AG20443 (cell line): ENCODE measurements around the gene SUPT5H.
"Not testable (repeated sequence)": the region's sequence is repeated elsewhere in the genome, so short reads cannot be mapped to it uniquely, and the experiment has no call there.

Source experiments
- DNase-seq: peaks from one replicate; pipeline ENCODE4 v3.0.0; 2012; ENCODE audit warnings: low spot score, mixed read lengths

Gene SUPT5H

DNA sequence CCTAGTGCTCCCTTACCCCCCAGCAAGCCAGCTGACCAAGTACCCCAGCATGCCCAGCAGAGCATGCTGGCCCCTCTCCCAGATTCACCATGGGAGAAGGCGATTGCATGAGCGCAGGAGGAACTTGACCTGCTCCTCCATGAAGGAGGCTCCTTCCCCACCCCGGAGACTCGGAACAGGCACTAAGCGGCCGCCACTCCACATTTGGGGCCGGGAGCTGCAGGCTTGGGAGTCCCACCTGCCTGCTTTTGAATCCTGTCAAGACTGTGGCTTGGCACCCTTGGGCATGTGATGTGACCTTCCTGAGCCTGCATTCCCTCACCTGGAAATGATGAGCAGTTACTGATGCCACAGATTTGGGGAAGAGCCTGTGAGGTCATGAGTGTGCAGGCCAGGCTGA is 22.6 kb downstream of the SUPT5H start:
- no peak for DNase-seq

DNA sequence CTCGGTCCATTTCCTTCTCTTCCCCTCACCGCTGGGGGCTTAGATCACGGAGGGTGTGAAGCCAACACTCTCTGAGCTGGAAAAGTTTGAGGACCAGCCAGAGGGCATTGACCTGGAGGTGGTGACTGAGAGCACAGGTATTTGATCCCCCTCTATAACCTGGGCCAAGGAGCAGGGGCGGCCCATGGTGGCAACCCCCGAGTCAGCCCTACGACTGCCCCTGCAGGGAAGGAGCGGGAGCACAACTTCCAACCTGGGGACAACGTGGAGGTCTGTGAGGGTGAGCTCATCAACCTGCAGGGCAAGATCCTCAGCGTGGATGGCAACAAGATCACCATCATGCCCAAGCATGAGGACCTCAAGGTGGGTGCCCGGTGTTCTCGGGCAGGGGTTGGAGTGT is 23.7 kb downstream of the SUPT5H start:
- no peak for DNase-seq

DNA sequence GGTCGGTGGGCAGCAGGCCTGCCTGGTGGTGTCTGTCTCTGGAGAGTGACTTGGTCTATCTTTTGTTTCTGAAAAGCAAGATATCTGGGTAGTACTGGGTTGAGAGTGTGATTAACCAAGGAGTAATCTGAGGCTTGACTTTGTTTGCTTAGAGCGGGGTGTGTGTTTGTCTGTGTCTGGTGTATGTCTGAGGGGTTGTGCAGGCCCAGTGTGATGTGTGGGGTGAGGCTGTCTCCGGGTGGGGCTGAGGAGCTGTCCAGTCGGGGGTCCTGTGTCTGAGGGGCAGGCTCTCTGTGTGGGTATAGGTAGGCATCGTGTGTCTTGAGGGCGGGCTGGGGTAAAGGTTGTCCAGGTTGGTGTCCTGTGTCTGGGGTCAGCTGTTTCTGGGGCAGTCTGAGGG is 24.2 kb downstream of the SUPT5H start:
- no peak for DNase-seq

DNA sequence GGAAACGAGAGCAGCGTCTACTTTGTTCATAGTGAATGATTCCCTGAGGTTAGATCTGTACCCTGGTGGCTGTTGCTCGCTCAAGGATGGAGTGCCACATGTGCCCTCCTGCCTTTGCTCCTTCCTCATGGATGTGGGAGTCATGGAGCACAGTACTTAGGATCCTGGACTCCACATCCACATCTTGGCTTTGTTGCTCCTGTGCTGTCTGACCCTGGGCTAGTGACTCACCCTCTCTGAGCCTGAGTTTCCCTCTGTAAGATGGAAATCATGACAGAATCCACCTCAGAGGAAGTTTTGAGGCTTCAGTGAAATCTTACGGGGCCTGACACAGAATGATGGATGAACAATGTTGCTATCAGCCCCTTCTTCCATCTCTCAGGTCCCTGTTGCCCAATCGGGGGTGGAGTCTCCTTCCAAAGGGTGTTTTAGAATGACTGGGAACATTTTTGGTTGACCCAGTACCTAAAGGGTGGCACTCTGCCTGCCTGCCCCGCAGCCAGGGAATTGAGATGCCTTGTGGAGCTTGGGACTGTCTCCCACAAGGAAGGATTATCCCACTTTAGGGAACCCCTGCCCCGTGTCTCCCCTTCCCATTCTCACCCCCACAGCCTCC is 25.4 kb downstream of the SUPT5H start:
- no peak for DNase-seq

DNA sequence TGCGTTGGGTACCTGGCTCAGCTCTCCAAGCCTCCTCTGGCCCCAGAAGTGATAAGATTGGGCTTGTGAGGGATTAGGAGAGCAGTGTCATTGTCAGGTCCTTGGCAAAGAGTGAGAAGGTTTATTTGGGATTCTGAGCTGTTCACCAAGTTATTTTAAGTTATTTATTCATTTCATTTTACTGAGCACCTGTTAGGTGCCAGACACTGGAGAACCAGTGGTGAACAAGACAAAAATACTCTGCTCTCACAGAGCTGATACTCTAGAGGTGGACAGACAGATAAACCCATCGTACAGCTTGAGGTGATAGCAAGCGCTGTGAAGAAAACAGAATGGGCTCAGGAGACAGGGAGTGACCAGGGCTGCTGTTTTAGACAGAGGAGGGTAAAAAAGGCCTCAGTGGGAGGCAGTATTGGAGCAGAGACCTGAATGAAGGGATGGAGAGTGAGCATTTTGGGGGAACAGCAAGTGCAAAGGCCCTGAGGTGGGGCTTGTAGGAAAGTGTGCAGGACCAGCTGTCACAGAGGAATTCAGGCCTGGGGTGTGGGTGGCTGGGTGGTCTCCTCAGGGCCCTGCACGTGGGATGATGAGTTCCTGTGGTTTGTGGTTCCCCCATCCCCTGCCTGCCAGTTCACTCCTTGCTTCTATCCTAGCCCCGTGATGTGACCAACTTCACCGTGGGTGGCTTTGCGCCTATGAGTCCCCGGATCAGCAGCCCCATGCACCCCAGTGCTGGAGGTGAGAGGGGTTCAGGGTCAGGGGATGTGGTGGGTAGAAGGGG is 26.6 kb downstream of the SUPT5H start:
- DNase-seq: no peak

DNA sequence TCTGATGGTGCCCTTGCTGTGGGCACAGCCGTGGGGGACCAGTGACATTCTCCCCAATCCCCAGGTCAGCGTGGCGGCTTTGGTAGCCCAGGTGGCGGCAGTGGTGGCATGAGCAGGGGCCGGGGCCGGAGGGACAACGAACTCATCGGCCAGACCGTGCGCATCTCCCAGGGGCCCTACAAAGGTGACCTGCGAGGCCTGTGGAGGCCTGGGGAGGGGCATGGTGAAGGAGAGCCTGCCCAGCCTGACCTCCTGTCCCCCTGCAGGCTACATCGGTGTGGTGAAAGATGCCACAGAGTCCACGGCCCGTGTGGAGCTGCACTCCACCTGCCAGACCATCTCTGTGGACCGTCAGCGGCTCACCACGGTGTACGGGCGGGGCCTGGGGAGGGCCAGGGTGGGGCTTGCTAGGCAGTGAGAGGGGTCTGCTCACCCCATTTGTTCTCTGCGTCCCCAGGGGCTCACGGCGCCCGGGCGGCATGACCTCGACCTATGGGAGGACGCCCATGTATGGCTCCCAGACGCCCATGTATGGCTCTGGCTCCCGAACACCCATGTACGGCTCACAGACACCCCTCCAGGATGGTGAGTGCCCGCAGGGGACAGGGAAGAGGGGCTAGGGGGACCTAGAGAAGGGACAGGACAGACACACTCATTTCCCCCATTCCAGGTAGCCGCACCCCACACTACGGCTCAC is 27.5 kb downstream of the SUPT5H start:
- no peak for DNase-seq

DNA sequence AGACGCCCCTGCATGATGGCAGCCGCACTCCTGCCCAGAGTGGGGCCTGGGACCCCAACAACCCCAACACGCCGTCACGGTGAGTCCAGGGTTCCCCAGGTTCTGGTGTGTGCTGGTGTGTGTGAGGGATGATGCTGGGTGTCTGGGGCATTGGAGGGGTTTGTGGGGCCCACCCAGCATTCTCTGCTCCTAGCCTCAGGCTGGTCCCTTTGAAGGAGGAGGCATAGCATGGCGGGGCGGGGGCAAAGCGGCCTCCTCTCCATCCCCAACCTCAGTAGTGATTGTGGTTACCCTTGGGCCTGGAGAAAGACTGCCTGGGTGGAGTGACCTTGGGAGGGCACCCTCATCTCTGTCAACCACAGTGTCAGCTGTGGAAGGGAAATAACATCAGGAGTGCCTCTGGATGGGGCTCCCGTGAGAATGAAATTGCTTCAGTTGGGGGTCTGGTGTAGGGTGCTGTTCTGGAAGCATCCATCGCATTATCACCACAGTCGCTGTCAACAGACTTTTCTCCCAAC is 28.1 kb downstream of the SUPT5H start:
- no peak for DNase-seq

DNA sequence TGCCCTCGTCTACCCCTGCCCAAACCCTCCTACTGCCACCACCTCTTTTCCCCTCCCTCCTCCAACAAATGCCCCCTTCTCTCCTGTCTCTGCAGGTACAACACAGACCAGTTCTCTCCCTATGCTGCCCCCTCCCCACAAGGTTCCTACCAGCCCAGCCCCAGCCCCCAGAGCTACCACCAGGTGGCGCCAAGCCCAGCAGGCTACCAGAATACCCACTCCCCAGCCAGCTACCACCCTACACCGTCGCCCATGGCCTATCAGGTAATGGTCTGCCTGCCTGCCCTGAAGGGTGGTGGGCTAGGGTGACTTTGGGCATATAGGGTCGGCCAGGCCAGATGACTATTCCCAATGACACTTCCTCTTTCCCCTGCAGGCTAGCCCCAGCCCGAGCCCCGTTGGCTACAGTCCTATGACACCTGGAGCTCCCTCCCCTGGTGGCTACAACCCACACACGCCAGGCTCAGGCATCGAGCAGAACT is 28.8 kb downstream of the SUPT5H start:
- DNase-seq: peak; percentile 71

DNA sequence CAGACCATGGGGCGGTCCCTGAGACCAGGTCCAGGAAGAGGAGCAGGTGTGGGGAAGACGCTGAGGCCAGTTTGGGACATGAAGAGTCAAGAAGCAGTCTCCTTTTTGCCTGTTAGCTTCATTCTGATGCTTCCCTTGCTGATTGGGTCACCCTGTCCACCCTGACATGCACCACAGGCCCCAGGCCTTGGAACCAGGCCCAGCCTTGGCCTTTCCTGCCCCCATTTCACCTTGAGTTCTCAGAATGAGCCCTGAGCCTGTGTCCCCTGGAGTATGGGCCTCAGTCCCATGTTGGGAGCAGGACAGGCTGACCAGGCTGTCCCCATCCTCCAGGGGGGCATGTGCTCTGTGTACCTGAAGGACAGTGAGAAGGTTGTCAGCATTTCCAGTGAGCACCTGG is 30.4 kb downstream of the SUPT5H start:
- no peak for DNase-seq

DNA sequence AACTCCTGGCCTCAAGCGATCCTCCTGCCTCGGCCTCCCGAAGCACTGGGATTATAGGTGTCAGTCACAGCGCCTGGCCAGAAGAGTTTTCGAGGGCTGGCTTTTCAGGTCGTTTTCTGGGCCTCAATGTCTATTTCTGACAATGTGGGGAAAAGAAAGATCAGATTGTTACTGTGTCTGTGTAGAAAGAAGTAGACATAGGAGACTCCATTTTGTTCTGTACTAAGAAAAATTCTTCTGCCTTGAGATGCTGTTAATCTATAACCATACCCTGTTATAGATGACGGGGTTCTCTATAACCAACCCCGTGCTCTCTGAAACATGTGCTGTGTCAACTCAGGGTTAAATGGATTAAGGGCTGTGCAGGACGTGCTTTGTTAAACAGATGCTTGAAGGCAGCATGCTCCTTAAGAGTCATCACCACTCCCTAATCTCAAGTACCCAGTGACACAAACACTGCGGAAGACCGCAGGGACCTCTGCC is 34.0 kb downstream of the SUPT5H start:
- DNase-seq: not testable (repeated sequence)

DNA sequence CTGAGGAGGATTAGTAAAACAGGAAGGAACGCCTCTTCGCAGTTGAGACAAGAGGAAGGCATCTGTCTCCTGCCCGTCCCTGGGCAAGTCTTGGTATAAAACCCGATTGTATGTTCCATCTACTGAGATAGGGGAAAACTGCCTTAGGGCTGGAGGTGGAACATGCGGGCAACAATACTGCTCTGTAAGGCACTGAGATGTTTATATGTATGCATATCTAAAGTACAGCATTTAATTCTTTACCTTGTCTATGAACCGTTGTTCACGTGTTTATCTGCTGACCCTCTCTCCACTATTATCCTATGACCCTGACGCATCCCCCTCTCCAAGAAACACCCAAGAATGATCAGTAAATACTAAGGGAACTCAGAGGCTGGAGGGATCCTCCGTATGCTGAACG is 34.5 kb downstream of the SUPT5H start:
- DNase-seq: no peak

DNA sequence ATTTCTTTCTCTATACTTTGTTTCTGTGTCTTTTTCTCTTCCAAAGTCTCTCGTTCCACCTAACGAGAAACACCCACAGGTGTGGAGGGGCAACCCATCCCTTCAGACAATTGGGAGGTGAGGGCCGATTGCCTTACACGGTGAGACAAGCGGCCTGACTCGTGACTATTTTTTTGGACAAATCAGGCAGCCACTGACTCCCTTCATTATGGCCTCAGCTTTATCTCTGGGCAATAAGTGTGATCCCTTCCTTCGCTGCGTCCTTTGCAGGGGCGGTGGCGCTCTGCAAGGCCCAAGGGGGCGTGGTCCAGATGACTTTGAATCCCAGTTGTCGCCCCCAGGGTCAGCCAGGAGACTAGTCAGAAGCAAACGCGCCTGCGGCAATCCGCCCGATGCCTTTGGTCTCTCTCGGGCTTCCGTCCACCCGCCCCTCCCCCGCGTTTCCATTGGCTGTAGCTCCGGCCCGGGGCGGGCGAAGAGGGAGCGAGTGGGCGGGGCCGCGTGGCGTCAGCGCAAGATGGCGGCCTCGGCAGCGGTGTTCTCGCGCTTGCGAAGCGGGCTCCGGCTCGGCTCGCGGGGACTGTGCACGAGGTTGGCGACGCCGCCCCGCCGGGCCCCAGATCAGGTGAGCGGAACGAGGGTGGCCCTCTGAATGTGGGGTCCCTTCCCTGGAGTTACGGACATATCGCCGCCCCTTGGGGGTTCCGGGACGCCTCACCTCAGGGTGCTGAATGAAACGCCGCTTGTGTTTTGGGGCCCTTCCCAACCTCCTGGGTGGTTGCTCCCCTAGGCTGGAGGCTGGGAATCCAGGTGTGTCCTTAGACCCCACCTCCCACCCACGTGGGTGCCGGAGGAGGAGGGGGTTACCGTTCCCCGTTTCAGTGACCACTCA is 35.2 kb downstream of the SUPT5H start, which contains the start of gene TIMM50:
TSS of gene TIMM50 (plus strand) at position 502 of the 892 bp plus-strand sequence. CDS start at position 518, 16 bp downstream.
- DNase-seq: peak; percentile 97

DNA sequence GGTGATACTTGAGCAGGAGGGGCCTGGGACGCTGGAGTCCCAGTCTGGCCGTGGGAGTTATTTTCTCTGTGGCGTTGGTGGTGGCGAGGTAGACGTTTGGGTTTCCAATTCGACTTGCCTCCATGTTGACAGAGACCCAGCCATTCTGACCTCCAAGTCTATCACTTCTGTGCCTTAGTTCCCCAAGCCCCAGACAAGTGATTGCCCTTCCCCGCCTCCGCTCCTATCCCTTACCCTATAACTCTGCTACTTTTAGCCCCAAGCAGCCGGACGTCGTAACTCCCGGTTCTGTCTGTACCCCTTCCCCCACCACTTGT is 35.8 kb downstream of the SUPT5H start:
- DNase-seq: no peak

DNA sequence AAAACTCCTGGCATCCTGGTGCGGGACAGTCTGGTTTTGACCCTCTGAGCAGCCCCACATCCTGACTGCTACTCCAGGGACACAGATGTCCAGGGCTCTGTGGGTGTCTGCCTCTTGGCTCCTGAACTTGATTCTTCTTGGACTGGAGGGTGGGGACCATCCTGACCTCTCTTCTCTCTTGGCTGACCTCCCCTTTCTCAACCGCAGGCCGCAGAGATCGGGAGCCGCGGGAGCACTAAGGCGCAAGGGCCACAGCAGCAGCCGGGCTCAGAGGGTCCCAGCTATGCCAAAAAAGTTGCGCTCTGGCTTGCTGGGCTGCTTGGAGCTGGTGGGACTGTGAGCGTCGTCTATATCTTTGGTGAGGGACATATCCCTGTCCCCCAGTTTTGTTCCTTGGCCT is 36.3 kb downstream of the SUPT5H start:
- DNase-seq: no peak

DNA sequence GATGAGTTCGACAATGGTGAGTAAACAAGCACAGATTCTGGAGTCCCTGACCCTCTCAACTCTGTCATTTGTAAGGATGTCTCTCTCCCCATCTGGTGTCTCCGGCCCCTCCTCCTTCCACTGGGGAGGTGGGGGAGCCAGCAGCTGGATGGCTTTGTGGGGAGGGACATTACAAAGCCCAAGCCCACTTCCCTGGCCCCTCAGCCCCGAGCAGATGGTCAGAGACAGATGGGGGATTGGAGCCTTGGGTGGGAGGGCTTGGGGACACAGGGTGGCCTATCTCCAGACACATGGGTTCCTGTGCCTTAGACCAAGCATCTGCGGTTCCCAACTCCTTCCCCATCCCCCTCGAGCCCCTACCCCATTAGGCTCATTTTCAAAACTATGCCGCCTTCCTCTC is 37.8 kb downstream of the SUPT5H start:
- no peak for DNase-seq

DNA sequence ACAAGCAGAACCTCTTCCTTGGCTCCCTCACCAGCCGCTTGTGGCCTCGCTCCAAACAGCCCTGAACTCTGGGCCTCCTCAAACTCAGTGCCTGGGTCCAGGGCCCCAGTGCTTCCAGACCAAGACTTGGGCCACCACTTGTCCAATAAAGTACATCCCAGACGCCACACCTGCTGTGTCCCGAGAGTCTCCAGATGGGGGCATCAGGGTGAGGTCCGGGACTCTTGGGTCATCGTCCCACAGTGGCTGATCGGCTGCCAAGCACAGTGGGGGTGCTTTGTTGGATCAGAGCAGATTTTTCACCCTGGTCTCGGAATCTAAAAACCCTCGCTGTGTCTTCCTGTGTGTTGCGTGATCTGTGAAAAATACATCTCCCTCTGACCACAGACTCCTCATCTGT is 44.4 kb downstream of the SUPT5H start:
- no peak for DNase-seq

DNA sequence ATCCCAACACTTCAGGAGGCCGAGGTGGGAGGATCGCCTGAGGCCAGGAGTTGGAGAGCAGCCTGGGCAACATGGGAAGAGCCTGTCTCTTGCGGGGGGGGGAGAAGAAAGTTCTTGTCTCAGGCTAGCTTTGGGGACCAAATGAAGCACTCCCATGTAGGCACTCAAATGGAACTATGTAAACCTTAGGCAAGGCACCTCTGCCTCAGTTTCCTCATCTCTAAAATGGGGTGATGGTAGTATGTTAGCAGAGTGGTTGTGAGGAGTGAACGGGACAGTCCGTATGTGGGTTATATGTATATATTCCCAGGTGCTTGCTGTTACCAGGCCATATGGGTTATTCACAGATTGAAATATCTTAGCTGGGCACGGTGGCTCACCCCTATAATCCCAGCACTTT is 46.8 kb downstream of the SUPT5H start:
- no peak for DNase-seq

DNA sequence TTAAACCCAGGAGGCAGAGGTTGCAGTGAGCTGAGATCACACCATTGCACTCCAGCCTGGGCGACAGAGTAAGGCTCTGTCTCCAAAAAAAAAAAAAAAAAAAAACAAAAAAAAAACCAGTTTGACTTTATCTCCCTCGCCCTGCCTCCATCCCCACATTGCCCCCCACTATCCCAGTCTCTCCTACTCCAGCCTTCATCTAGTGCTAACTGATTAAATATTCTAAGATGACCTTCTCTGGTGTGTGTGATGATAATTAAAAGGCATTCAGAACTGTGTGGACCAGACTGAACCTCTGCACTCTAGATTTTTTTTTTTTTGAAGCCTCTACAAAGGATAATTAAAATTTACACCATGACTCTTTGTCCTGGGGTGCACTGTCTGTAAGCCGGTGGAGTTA is 47.4 kb downstream of the SUPT5H start:
- DNase-seq: no peak

DNA sequence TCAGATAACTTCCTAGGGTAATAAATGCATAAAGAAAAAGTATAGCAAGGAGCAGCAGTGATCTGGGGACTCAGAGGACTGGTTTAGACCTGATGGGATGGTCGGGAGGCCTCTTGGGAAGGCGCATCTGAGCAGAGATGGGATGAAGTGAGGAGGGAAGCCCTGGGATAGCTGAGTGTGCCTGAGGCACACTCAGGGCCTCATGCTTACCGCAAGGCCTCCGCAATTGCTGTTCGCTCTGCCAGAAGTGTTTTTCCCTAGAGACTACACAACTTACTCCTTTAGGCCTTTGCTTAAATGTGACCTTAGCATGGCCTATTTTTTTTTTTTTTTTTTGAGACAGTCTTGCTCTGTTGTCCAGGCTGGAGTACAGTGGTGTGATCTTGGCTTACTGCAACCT is 49.3 kb downstream of the SUPT5H start:
- DNase-seq: no peak

DNA sequence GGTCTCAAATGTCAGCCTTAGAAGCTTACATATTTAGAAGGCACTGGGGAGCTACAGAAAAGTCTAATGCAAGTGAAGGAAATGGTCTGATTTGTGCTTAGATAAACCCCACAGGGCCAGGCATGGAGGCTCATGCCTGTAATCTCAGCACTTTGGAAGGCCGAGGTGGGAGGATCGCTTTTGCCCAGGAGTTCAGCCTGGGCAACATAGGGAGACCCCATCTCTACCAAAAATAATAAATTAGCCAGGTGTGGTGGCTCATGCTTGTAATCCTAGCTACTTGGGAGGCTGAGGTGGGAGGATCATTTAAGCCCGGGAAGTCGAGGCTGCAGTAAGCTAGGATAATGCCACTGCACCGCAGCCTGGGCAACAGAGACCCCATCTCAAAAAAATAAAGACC is 50.7 kb downstream of the SUPT5H start:
- DNase-seq: no peak

DNA sequence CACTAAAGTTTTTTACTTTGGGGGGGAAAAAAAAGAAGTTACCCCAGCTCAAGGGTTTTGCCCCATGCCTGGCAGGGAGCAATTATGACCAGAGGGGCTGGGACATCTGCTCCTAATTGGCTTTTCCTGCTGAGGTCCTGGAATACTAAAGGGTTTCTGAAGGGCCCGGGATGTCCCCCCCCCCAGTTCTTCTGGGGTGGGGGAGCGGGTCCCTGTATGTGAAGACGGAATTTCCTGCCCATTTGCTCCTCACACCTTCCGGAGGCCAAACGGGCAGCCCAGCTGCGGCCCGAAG is 52.3 kb downstream of the SUPT5H start:
- no peak for DNase-seq
